H1 (cell line): ENCODE measurements around the gene CFAP91. TPM values are rescaled to one million over a fixed set of nuclear protein-coding genes. Genes with fewer than 3 reads are reported as not detected.

ENCODE experiments used
- CTCF ChIA-PET: fragments of 300-600 bp; sonication (Branson Sonifier 250); formaldehyde crosslinking; loops from one replicate; lab custom pipeline; 2021; ENCODE audit not compliant: partially characterized antibody; lab: Charles Lee
- POLR2A ChIA-PET: fragments of 300-600 bp; sonication (Branson Sonifier 250); formaldehyde crosslinking; loops from one replicate; lab custom pipeline; 2021; ENCODE audit warnings: inconsistent platforms; ENCODE audit not compliant: partially characterized antibody; lab: Charles Lee
- DNase-seq, 2 experiments: peaks; one replicate each; pipeline versions ENCODE4 v3.0.0 to v3.0.0-alpha.2; 2010 to 2022; ENCODE audit warnings: low spot score in 2 of 2, low read depth in 1 of 2, mixed read lengths in 1 of 2
- FAIRE-seq: peaks from 2 replicates; lab custom pipeline; 2011; peaks lifted over from hg19 to GRCh38; lab: Jason Lieb, UNC
- H2AFZ ChIP-seq: 2 replicates; pipeline ENCODE4 v1.8.1; 2012; ENCODE audit warnings: low read length, inconsistent platforms
- H2AK5ac ChIP-seq: 2 replicates; pipeline ENCODE4 v1.6.1; 2013; ENCODE audit warnings: low read depth, low read length
- H2BK120ac ChIP-seq: replicated peaks from 2 replicates; pipeline ENCODE3; 2013; ENCODE audit warnings: low read depth, low read length, inconsistent platforms
- H2BK12ac ChIP-seq: 2 replicates; pipeline ENCODE4 v1.6.1; 2013; ENCODE audit warnings: low read depth, low read length
- H2BK15ac ChIP-seq: 2 replicates; pipeline ENCODE4 v1.6.1; 2013; ENCODE audit warnings: low read length
- H2BK20ac ChIP-seq: 2 replicates; pipeline ENCODE4 v1.6.1; 2013; ENCODE audit warnings: low read length
- H2BK5ac ChIP-seq: 2 replicates; pipeline ENCODE4 v1.6.1; 2013; ENCODE audit warnings: low read depth, low read length
- H3K14ac ChIP-seq: 2 replicates; pipeline ENCODE4 v1.6.1; 2013; ENCODE audit warnings: inconsistent platforms; ENCODE audit not compliant: insufficient read length
- H3K18ac ChIP-seq: 2 replicates; pipeline ENCODE4 v1.6.1; 2013; ENCODE audit warnings: low read length; ENCODE audit errors: extremely low read depth
- H3K23ac ChIP-seq: 2 replicates; pipeline ENCODE4 v1.6.1; 2013; ENCODE audit warnings: inconsistent platforms; ENCODE audit not compliant: insufficient read length
- H3K23me2 ChIP-seq: 2 replicates; pipeline ENCODE4 v1.6.1; 2013; ENCODE audit warnings: low read depth, low read length
- H3K27ac ChIP-seq: 2 replicates; pipeline ENCODE4 v1.6.1; 2011; ENCODE audit warnings: low read depth, low read length, inconsistent platforms
- H3K27me3 ChIP-seq, 4 experiments: replicated peaks in 1 of 4; 1 replicate in 1 of 4; 2 replicates in 3 of 4; pipeline versions ENCODE4 v1.6.1 to v1.8.1; 2011 to 2013; ENCODE audit warnings: low read length in 3 of 4, mild to moderate bottlenecking in 3 of 4, inconsistent platforms in 2 of 4, mixed read lengths in 2 of 4, moderate library complexity in 1 of 4; ENCODE audit not compliant: control insufficient read depth in 3 of 4, insufficient read depth in 3 of 4; ENCODE audit errors: extremely low read depth in 1 of 4
- H3K36me3 ChIP-seq, 4 experiments: 2 replicates each; pipeline versions ENCODE4 v1.6.1 to v1.8.1; 2011 to 2013; ENCODE audit warnings: mild to moderate bottlenecking in 4 of 4, low read length in 3 of 4, moderate library complexity in 2 of 4, control low read depth in 1 of 4, inconsistent platforms in 1 of 4; ENCODE audit not compliant: insufficient read depth in 4 of 4, control insufficient read depth in 2 of 4
- H3K4ac ChIP-seq: replicated peaks from 2 replicates; pipeline ENCODE3; 2013; ENCODE audit warnings: low read length, low read depth, mixed read lengths, inconsistent platforms; ENCODE audit not compliant: insufficient read length
- H3K4me1 ChIP-seq, 4 experiments: replicated peaks in 1 of 4; 1 replicate in 1 of 4; 2 replicates in 3 of 4; pipeline versions ENCODE4 v1.6.1 to v1.8.1; 2011 to 2013; ENCODE audit warnings: low read length in 3 of 4, inconsistent platforms in 2 of 4, mixed read lengths in 1 of 4; ENCODE audit not compliant: insufficient read depth in 4 of 4, control insufficient read depth in 3 of 4
- H3K4me2 ChIP-seq, 2 experiments: 2 replicates each; pipeline versions ENCODE4 v1.6.1 to v1.8.1; 2011 to 2013; ENCODE audit warnings: low read depth in 2 of 2, low read length in 2 of 2, control low read depth in 1 of 2, inconsistent platforms in 1 of 2, mild to moderate bottlenecking in 1 of 2; ENCODE audit not compliant: insufficient read depth in 1 of 2
- H3K4me3 ChIP-seq, 4 experiments: fragments of 200-600, 300-600 bp in 1 of 4; sonication (generic), shearing (Covaris generic), sonication (Bioruptor Twin) in 1 of 4; 2 replicates each; pipeline versions ENCODE4 v1.5.1 to v1.8.1; 2011 to 2016; ENCODE audit warnings: low read length in 4 of 4, low read depth in 3 of 4, control low read depth in 2 of 4, inconsistent platforms in 2 of 4, mild to moderate bottlenecking in 2 of 4, mixed read lengths in 1 of 4, moderate library complexity in 1 of 4; ENCODE audit not compliant: insufficient read depth in 2 of 4; ENCODE audit errors: extremely low read depth in 1 of 4
- H3K56ac ChIP-seq: replicated peaks from 2 replicates; pipeline ENCODE3; 2013; ENCODE audit warnings: low read depth, mild to moderate bottlenecking, mixed read lengths, low read length, inconsistent platforms; ENCODE audit not compliant: insufficient read length
- H3K79me1 ChIP-seq: 2 replicates; pipeline ENCODE4 v1.6.1; 2013; ENCODE audit warnings: low read depth, low read length, control low read depth
- H3K79me2 ChIP-seq, 2 experiments: 2 replicates each; pipeline versions ENCODE4 v1.6.1 to v1.8.1; 2012 to 2013; ENCODE audit warnings: low read length in 2 of 2, mild to moderate bottlenecking in 2 of 2, inconsistent platforms in 1 of 2; ENCODE audit not compliant: insufficient read depth in 2 of 2, control insufficient read depth in 1 of 2
- H3K9ac ChIP-seq, 4 experiments: replicated peaks in 1 of 4; 1 replicate in 1 of 4; 2 replicates in 3 of 4; pipeline versions ENCODE4 v1.6.1 to v1.8.1; 2011 to 2013; ENCODE audit warnings: low read depth in 3 of 4, low read length in 3 of 4, control low read depth in 2 of 4, mild to moderate bottlenecking in 2 of 4, moderate library complexity in 2 of 4, inconsistent platforms in 1 of 4; ENCODE audit errors: extremely low read depth in 1 of 4
- H3K9me3 ChIP-seq, 2 experiments: 2 replicates each; pipeline versions ENCODE4 v1.6.1 to v1.8.1; 2012 to 2013; ENCODE audit warnings: mild to moderate bottlenecking in 2 of 2, moderate library complexity in 2 of 2, control low read depth in 1 of 2, inconsistent platforms in 1 of 2, low read depth in 1 of 2, low read length in 1 of 2, mixed read lengths in 1 of 2; ENCODE audit not compliant: insufficient read depth in 2 of 2
- H4K20me1 ChIP-seq, 2 experiments: replicated peaks in 1 of 2; 2 replicates each; pipeline versions ENCODE3 to v1.8.1; 2011 to 2013; ENCODE audit warnings: inconsistent platforms in 2 of 2, low read length in 2 of 2, mild to moderate bottlenecking in 1 of 2; ENCODE audit not compliant: insufficient read depth in 2 of 2, control insufficient read depth in 1 of 2
- H4K5ac ChIP-seq: 2 replicates; pipeline ENCODE4 v1.6.1; 2013; ENCODE audit warnings: low read length, low read depth, mixed read lengths, inconsistent platforms; ENCODE audit not compliant: insufficient read length
- H4K8ac ChIP-seq: 2 replicates; pipeline ENCODE4 v1.8.0; 2013; ENCODE audit warnings: mild to moderate bottlenecking, moderate library complexity, low read length, inconsistent platforms; ENCODE audit not compliant: insufficient read depth; ENCODE audit errors: extremely low read depth
- H4K91ac ChIP-seq: replicated peaks from 2 replicates; pipeline ENCODE3; 2013; ENCODE audit warnings: low read length, mixed read lengths, inconsistent platforms; ENCODE audit not compliant: insufficient read length
- EP300 ChIP-seq, 2 experiments: IDR thresholded peaks; 1 replicate in 1 of 2; 2 replicates in 1 of 2; pipeline ENCODE4 v1.6.1; 2011 to 2012; ENCODE audit warnings: low read depth in 2 of 2, low read length in 2 of 2, mild to moderate bottlenecking in 2 of 2, borderline replicate concordance in 1 of 2, inconsistent platforms in 1 of 2, moderate library complexity in 1 of 2
- EZH2 ChIP-seq: fragments of 200-600 bp; sonication (generic); IDR thresholded peaks from 2 replicates; pipeline ENCODE4 v1.7.1; 2012; ENCODE audit warnings: low read depth, mild to moderate bottlenecking, moderate library complexity, low read length, inconsistent platforms; ENCODE audit not compliant: severe bottlenecking
- FOSL1 ChIP-seq: IDR thresholded peaks from 2 replicates; pipeline ENCODE4 v1.6.1; 2011; ENCODE audit warnings: mild to moderate bottlenecking, low read depth, low read length, moderate library complexity; ENCODE audit not compliant: insufficient read depth
- GABPA ChIP-seq: IDR thresholded peaks from 2 replicates; pipeline ENCODE4 v1.6.1; 2011; ENCODE audit warnings: mild to moderate bottlenecking, low read length, moderate library complexity, borderline replicate concordance; ENCODE audit not compliant: insufficient read depth
- HDAC2 ChIP-seq, 2 experiments: fragments of 300-600 bp in 1 of 2; sonication (generic) in 1 of 2; IDR thresholded peaks; 2 replicates each; pipeline ENCODE4 v1.6.1; 2011 to 2012; ENCODE audit warnings: low read depth in 2 of 2, low read length in 2 of 2, mild to moderate bottlenecking in 2 of 2, moderate library complexity in 2 of 2, borderline replicate concordance in 1 of 2, inconsistent platforms in 1 of 2
- JUND ChIP-seq: IDR thresholded peaks from 2 replicates; pipeline ENCODE4 v1.6.1; 2011; ENCODE audit warnings: mild to moderate bottlenecking, improper control_type of control experiment, low read length
- KDM5A ChIP-seq: fragments of 200-600 bp; IDR thresholded peaks from 2 replicates; pipeline ENCODE4 v1.7.1; 2012; ENCODE audit warnings: mild to moderate bottlenecking, low read length, inconsistent platforms, mixed read lengths
- MAFK ChIP-seq: IDR thresholded peaks from 2 replicates; pipeline ENCODE4 v1.6.1; 2012; ENCODE audit warnings: low read depth, mild to moderate bottlenecking, improper control_type of control experiment, low read length
- RXRA ChIP-seq: IDR thresholded peaks from 2 replicates; pipeline ENCODE4 v1.6.1; 2011; ENCODE audit warnings: low read depth, mild to moderate bottlenecking, low read length, moderate library complexity; ENCODE audit not compliant: insufficient read depth
- SIRT6 ChIP-seq: IDR thresholded peaks from one replicate; pipeline ENCODE4 v1.7.1; 2012; ENCODE audit warnings: low read length, inconsistent platforms
- SRF ChIP-seq: IDR thresholded peaks from 2 replicates; pipeline ENCODE4 v1.6.1; 2011; ENCODE audit warnings: mild to moderate bottlenecking, low read depth, low read length, moderate library complexity
- TCF12 ChIP-seq: IDR thresholded peaks from 2 replicates; pipeline ENCODE4 v1.6.1; 2011; ENCODE audit warnings: low read depth, mild to moderate bottlenecking, low read length
- USF2 ChIP-seq: IDR thresholded peaks from 2 replicates; pipeline ENCODE4 v1.6.1; 2011; ENCODE audit warnings: low read length, improper control_type of control experiment
- WGBS, 2 experiments: shearing (Covaris generic) in 1 of 2; methylation state at CpG; one replicate each; pipeline versions ENCODE4 v1.1.6 to v1.1.7; 2013 to 2015; ENCODE audit warnings: low lambda C conversion rate in 2 of 2, mixed read lengths in 2 of 2, inconsistent platforms in 1 of 2, low coverage in 1 of 2, missing lambda C conversion rate in 1 of 2; ENCODE audit not compliant: insufficient replicate concordance in 2 of 2, insufficient coverage in 1 of 2, insufficient read length in 1 of 2; ENCODE audit errors: extremely low coverage in 1 of 2, missing lambda C conversion rate in 1 of 2; 5-methylcytosine and 5-hydroxymethylcytosine counted together
- polyA plus RNA-seq, 7 experiments: library from polyadenylated mRNA; depleted of rRNA in 3 of 7; stranded (reverse) in 5 of 7; unstranded in 2 of 7; fragments of >200 nt in 5 of 7; fragments of 200-250 nt in 2 of 7; gene quantifications; 1 replicate in 5 of 7; 2 replicates in 1 of 7; 4 replicates in 1 of 7; pipeline versions ENCODE4 v1.2.1 to v1.2.3, GENCODE V29; 2011 to 2013; ENCODE audit warnings: missing spikeins in 2 of 7, mixed read lengths in 2 of 7
- total RNA-seq: library from RNA; stranded (reverse); fragmentation: NEBNext Ultra II Directional; extraction: Animal tissue kit (Norgen Biotek cat#: 25700); gene quantifications from 2 replicates; pipeline ENCODE4 v1.2.1, GENCODE V29; 2021

CFAP91 gene
- total and polyA plus RNA-seq, 2 of the 8 experiments (the other 6 are each of a cell fraction or from before 2014, with no cell fraction given), result 5.4 to 7.4 TPM

GRCh38 chr3:119663885-119664284 lies 38.9 kb upstream of the CFAP91 start:
- H3K9me3 ChIP-seq, result no peaks in the 10 kb centered on the region
- no peak overlapping the region for H3K23ac ChIP-seq
- CTCF ChIA-PET, result interaction anchor here (1.0 to 1.8 kb wide), 3 partner anchors 13 to 104 kb away, joined by 3 to 7 read pairs (median 6); no protein-coding TSS in a partner anchor
- H4K91ac ChIP-seq, result no peak overlapping the region
- H4K8ac ChIP-seq, result no peak overlapping the region
- TF ChIP-seq SIRT6 (no peak), FOSL1 (no peak), HDAC2 (IDR thresholded peaks at IDR 0.05; ENCODE audit: borderline replicate concordance in 1 of 2, low read depth in 2 of 2, low read length in 2 of 2) (no peak), SRF (no peak), KDM5A (no peak), USF2 (no peak), EZH2 (no peak), TCF12 (no peak), RXRA (no peak), JUND (no peak), MAFK (no peak), GABPA (no peak), EP300 (IDR thresholded peaks at IDR 0.05; ENCODE audit: borderline replicate concordance in 1 of 2, low read depth in 2 of 2, low read length in 2 of 2) (no peak)
- H3K27me3 ChIP-seq, result no peaks in the 10 kb centered on the region
- H3K18ac ChIP-seq, result no peak overlapping the region
- no peak overlapping the region for H3K4me3 ChIP-seq
- H2BK5ac ChIP-seq, result no peak overlapping the region
- POLR2A ChIA-PET, result interaction anchor here (0.6 to 2.6 kb wide), 4 partner anchors 8 to 500 kb away, joined by 3 to 12 read pairs (median 3); partner anchors contain the start of gene TIMMDC1
- H3K4me2 ChIP-seq, result no peak overlapping the region
- no peak overlapping the region for H3K14ac ChIP-seq
- H2AFZ ChIP-seq, result no peak overlapping the region
- no peak overlapping the region for H2BK12ac ChIP-seq
- no peak overlapping the region for H2AK5ac ChIP-seq
- no peak overlapping the region for H3K9ac ChIP-seq
- H3K4me1 ChIP-seq, result no peaks in the 10 kb centered on the region
- H3K79me2 ChIP-seq, result no peaks in the 10 kb centered on the region
- WGBS, 2 experiments, result 82% methylated on average over 2 of the region's 2 CpGs; no CpG with 5 or more reads in 1 of the 2 experiments
- FAIRE-seq, result no peak
- no peaks in the 10 kb centered on the region for H4K20me1 ChIP-seq
- H4K5ac ChIP-seq, result no peak overlapping the region
- H2BK20ac ChIP-seq, result no peak overlapping the region
- no peak overlapping the region for H2BK15ac ChIP-seq
- H3K27ac ChIP-seq, result no peak overlapping the region
- H3K79me1 ChIP-seq, result no peaks in the 10 kb centered on the region
- DNase-seq, result no peak
- no peak overlapping the region for H3K56ac ChIP-seq
- H3K4ac ChIP-seq, result no peak overlapping the region
- H3K36me3 ChIP-seq, result peaks cover 0 to 5% (median 1%) of the 10 kb centered on the region in 4 experiments; a peak in 2 of 8 replicates
- H2BK120ac ChIP-seq, result no peak overlapping the region
- H3K23me2 ChIP-seq, result no peaks in the 10 kb centered on the region
